ENCODE data around the gene RBM15B.

GRCh38 chr3:51373658-51374421 is 17.2 kb upstream of the RBM15B start:
- TF ChIP-seq, protein P1, sequence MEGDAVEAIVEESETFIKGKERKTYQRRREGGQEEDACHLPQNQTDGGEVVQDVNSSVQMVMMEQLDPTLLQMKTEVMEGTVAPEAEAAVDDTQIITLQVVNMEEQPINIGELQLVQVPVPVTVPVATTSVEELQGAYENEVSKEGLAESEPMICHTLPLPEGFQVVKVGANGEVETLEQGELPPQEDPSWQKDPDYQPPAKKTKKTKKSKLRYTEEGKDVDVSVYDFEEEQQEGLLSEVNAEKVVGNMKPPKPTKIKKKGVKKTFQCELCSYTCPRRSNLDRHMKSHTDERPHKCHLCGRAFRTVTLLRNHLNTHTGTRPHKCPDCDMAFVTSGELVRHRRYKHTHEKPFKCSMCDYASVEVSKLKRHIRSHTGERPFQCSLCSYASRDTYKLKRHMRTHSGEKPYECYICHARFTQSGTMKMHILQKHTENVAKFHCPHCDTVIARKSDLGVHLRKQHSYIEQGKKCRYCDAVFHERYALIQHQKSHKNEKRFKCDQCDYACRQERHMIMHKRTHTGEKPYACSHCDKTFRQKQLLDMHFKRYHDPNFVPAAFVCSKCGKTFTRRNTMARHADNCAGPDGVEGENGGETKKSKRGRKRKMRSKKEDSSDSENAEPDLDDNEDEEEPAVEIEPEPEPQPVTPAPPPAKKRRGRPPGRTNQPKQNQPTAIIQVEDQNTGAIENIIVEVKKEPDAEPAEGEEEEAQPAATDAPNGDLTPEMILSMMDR (IDR thresholded peaks at IDR 0.05; ENCODE audit: borderline replicate concordance, extremely low read depth, low read length, poor library complexity, severe bottlenecking), result no peak
- TF ChIP-seq EZH2 (IDR thresholded peaks at IDR 0.05; ENCODE audit: borderline replicate concordance, low read depth, low read length, severe bottlenecking), result no peak
